H1 (cell line): ENCODE measurements around the gene AOAH. TPM values are rescaled to one million over a fixed set of nuclear protein-coding genes. Genes with fewer than 3 reads are reported as not detected.

Source experiments
- CTCF ChIA-PET: fragments of 300-600 bp; sonication (Branson Sonifier 250); formaldehyde crosslinking; loops from one replicate; lab custom pipeline; 2021; ENCODE audit not compliant: partially characterized antibody; lab: Charles Lee
- POLR2A ChIA-PET: fragments of 300-600 bp; sonication (Branson Sonifier 250); formaldehyde crosslinking; loops from one replicate; lab custom pipeline; 2021; ENCODE audit warnings: inconsistent platforms; ENCODE audit not compliant: partially characterized antibody; lab: Charles Lee
- DNase-seq, 2 experiments: peaks; one replicate each; pipeline versions ENCODE4 v3.0.0 to v3.0.0-alpha.2; 2010 to 2022; ENCODE audit warnings: low spot score in 2 of 2, low read depth in 1 of 2, mixed read lengths in 1 of 2
- FAIRE-seq: peaks from 2 replicates; lab custom pipeline; 2011; peaks lifted over from hg19 to GRCh38; lab: Jason Lieb, UNC
- H2AFZ ChIP-seq: 2 replicates; pipeline ENCODE4 v1.8.1; 2012; ENCODE audit warnings: low read length, inconsistent platforms
- H2AK5ac ChIP-seq: 2 replicates; pipeline ENCODE4 v1.6.1; 2013; ENCODE audit warnings: low read depth, low read length
- H2BK120ac ChIP-seq: replicated peaks from 2 replicates; pipeline ENCODE3; 2013; ENCODE audit warnings: low read depth, low read length, inconsistent platforms
- H2BK12ac ChIP-seq: 2 replicates; pipeline ENCODE4 v1.6.1; 2013; ENCODE audit warnings: low read depth, low read length
- H2BK15ac ChIP-seq: 2 replicates; pipeline ENCODE4 v1.6.1; 2013; ENCODE audit warnings: low read length
- H2BK20ac ChIP-seq: 2 replicates; pipeline ENCODE4 v1.6.1; 2013; ENCODE audit warnings: low read length
- H2BK5ac ChIP-seq: 2 replicates; pipeline ENCODE4 v1.6.1; 2013; ENCODE audit warnings: low read depth, low read length
- H3K14ac ChIP-seq: 2 replicates; pipeline ENCODE4 v1.6.1; 2013; ENCODE audit warnings: inconsistent platforms; ENCODE audit not compliant: insufficient read length
- H3K18ac ChIP-seq: 2 replicates; pipeline ENCODE4 v1.6.1; 2013; ENCODE audit warnings: low read length; ENCODE audit errors: extremely low read depth
- H3K23ac ChIP-seq: 2 replicates; pipeline ENCODE4 v1.6.1; 2013; ENCODE audit warnings: inconsistent platforms; ENCODE audit not compliant: insufficient read length
- H3K23me2 ChIP-seq: 2 replicates; pipeline ENCODE4 v1.6.1; 2013; ENCODE audit warnings: low read depth, low read length
- H3K27ac ChIP-seq: 2 replicates; pipeline ENCODE4 v1.6.1; 2011; ENCODE audit warnings: low read depth, low read length, inconsistent platforms
- H3K27me3 ChIP-seq, 4 experiments: replicated peaks in 1 of 4; 1 replicate in 1 of 4; 2 replicates in 3 of 4; pipeline versions ENCODE4 v1.6.1 to v1.8.1; 2011 to 2013; ENCODE audit warnings: low read length in 3 of 4, mild to moderate bottlenecking in 3 of 4, inconsistent platforms in 2 of 4, mixed read lengths in 2 of 4, moderate library complexity in 1 of 4; ENCODE audit not compliant: control insufficient read depth in 3 of 4, insufficient read depth in 3 of 4; ENCODE audit errors: extremely low read depth in 1 of 4
- H3K36me3 ChIP-seq, 4 experiments: 2 replicates each; pipeline versions ENCODE4 v1.6.1 to v1.8.1; 2011 to 2013; ENCODE audit warnings: mild to moderate bottlenecking in 4 of 4, low read length in 3 of 4, moderate library complexity in 2 of 4, control low read depth in 1 of 4, inconsistent platforms in 1 of 4; ENCODE audit not compliant: insufficient read depth in 4 of 4, control insufficient read depth in 2 of 4
- H3K4ac ChIP-seq: replicated peaks from 2 replicates; pipeline ENCODE3; 2013; ENCODE audit warnings: low read length, low read depth, mixed read lengths, inconsistent platforms; ENCODE audit not compliant: insufficient read length
- H3K4me1 ChIP-seq, 4 experiments: replicated peaks in 1 of 4; 1 replicate in 1 of 4; 2 replicates in 3 of 4; pipeline versions ENCODE4 v1.6.1 to v1.8.1; 2011 to 2013; ENCODE audit warnings: low read length in 3 of 4, inconsistent platforms in 2 of 4, mixed read lengths in 1 of 4; ENCODE audit not compliant: insufficient read depth in 4 of 4, control insufficient read depth in 3 of 4
- H3K4me2 ChIP-seq, 2 experiments: 2 replicates each; pipeline versions ENCODE4 v1.6.1 to v1.8.1; 2011 to 2013; ENCODE audit warnings: low read depth in 2 of 2, low read length in 2 of 2, control low read depth in 1 of 2, inconsistent platforms in 1 of 2, mild to moderate bottlenecking in 1 of 2; ENCODE audit not compliant: insufficient read depth in 1 of 2
- H3K4me3 ChIP-seq, 4 experiments: fragments of 200-600, 300-600 bp in 1 of 4; sonication (generic), shearing (Covaris generic), sonication (Bioruptor Twin) in 1 of 4; 2 replicates each; pipeline versions ENCODE4 v1.5.1 to v1.8.1; 2011 to 2016; ENCODE audit warnings: low read length in 4 of 4, low read depth in 3 of 4, control low read depth in 2 of 4, inconsistent platforms in 2 of 4, mild to moderate bottlenecking in 2 of 4, mixed read lengths in 1 of 4, moderate library complexity in 1 of 4; ENCODE audit not compliant: insufficient read depth in 2 of 4; ENCODE audit errors: extremely low read depth in 1 of 4
- H3K56ac ChIP-seq: replicated peaks from 2 replicates; pipeline ENCODE3; 2013; ENCODE audit warnings: low read depth, mild to moderate bottlenecking, mixed read lengths, low read length, inconsistent platforms; ENCODE audit not compliant: insufficient read length
- H3K79me1 ChIP-seq: 2 replicates; pipeline ENCODE4 v1.6.1; 2013; ENCODE audit warnings: low read depth, low read length, control low read depth
- H3K79me2 ChIP-seq, 2 experiments: 2 replicates each; pipeline versions ENCODE4 v1.6.1 to v1.8.1; 2012 to 2013; ENCODE audit warnings: low read length in 2 of 2, mild to moderate bottlenecking in 2 of 2, inconsistent platforms in 1 of 2; ENCODE audit not compliant: insufficient read depth in 2 of 2, control insufficient read depth in 1 of 2
- H3K9ac ChIP-seq, 4 experiments: replicated peaks in 1 of 4; 1 replicate in 1 of 4; 2 replicates in 3 of 4; pipeline versions ENCODE4 v1.6.1 to v1.8.1; 2011 to 2013; ENCODE audit warnings: low read depth in 3 of 4, low read length in 3 of 4, control low read depth in 2 of 4, mild to moderate bottlenecking in 2 of 4, moderate library complexity in 2 of 4, inconsistent platforms in 1 of 4; ENCODE audit errors: extremely low read depth in 1 of 4
- H3K9me3 ChIP-seq, 2 experiments: 2 replicates each; pipeline versions ENCODE4 v1.6.1 to v1.8.1; 2012 to 2013; ENCODE audit warnings: mild to moderate bottlenecking in 2 of 2, moderate library complexity in 2 of 2, control low read depth in 1 of 2, inconsistent platforms in 1 of 2, low read depth in 1 of 2, low read length in 1 of 2, mixed read lengths in 1 of 2; ENCODE audit not compliant: insufficient read depth in 2 of 2
- H4K20me1 ChIP-seq, 2 experiments: replicated peaks in 1 of 2; 2 replicates each; pipeline versions ENCODE3 to v1.8.1; 2011 to 2013; ENCODE audit warnings: inconsistent platforms in 2 of 2, low read length in 2 of 2, mild to moderate bottlenecking in 1 of 2; ENCODE audit not compliant: insufficient read depth in 2 of 2, control insufficient read depth in 1 of 2
- H4K5ac ChIP-seq: 2 replicates; pipeline ENCODE4 v1.6.1; 2013; ENCODE audit warnings: low read length, low read depth, mixed read lengths, inconsistent platforms; ENCODE audit not compliant: insufficient read length
- H4K8ac ChIP-seq: 2 replicates; pipeline ENCODE4 v1.8.0; 2013; ENCODE audit warnings: mild to moderate bottlenecking, moderate library complexity, low read length, inconsistent platforms; ENCODE audit not compliant: insufficient read depth; ENCODE audit errors: extremely low read depth
- H4K91ac ChIP-seq: replicated peaks from 2 replicates; pipeline ENCODE3; 2013; ENCODE audit warnings: low read length, mixed read lengths, inconsistent platforms; ENCODE audit not compliant: insufficient read length
- ATF3 ChIP-seq: IDR thresholded peaks from 2 replicates; pipeline ENCODE4 v1.6.1; 2011; ENCODE audit warnings: low read depth, mild to moderate bottlenecking, low read length; ENCODE audit not compliant: insufficient read depth
- BACH1 ChIP-seq: IDR thresholded peaks from 2 replicates; pipeline ENCODE4 v1.6.1; 2012; ENCODE audit warnings: low read length, improper control_type of control experiment
- CEBPB ChIP-seq: IDR thresholded peaks from 2 replicates; pipeline ENCODE4 v1.6.1; 2012; ENCODE audit warnings: low read depth, low read length
- CHD1 ChIP-seq: IDR thresholded peaks from 2 replicates; pipeline ENCODE4 v1.6.1; 2012; ENCODE audit warnings: low read depth, low read length, improper control_type of control experiment
- E2F6 ChIP-seq: IDR thresholded peaks from 2 replicates; pipeline ENCODE4 v1.6.1; 2012; ENCODE audit warnings: inconsistent platforms
- HDAC6 ChIP-seq: IDR thresholded peaks from one replicate; pipeline ENCODE4 v1.7.1; 2012; ENCODE audit warnings: low read depth, mild to moderate bottlenecking, inconsistent platforms, low read length, moderate library complexity
- POLR2A ChIP-seq, 2 experiments: IDR thresholded peaks; 1 replicate in 1 of 2; 2 replicates in 1 of 2; pipeline ENCODE4 v1.6.1; 2011; ENCODE audit warnings: low read depth in 2 of 2, low read length in 2 of 2, mild to moderate bottlenecking in 2 of 2; ENCODE audit errors: control extremely low read depth in 1 of 2
- POU5F1 ChIP-seq: IDR thresholded peaks from 2 replicates; pipeline ENCODE4 v1.6.1; 2011; ENCODE audit warnings: low read depth, mild to moderate bottlenecking, low read length, moderate library complexity
- SIN3A ChIP-seq, 2 experiments: IDR thresholded peaks in 1 of 2; conservative IDR thresholded peaks in 1 of 2; 2 replicates each; pipeline ENCODE4 v1.6.1; 2011 to 2012; ENCODE audit warnings: low read length in 2 of 2, improper control_type of control experiment in 1 of 2, low read depth in 1 of 2, mild to moderate bottlenecking in 1 of 2
- TAF1 ChIP-seq: IDR thresholded peaks from 2 replicates; pipeline ENCODE4 v1.6.1; 2011; ENCODE audit warnings: mild to moderate bottlenecking, low read depth, low read length
- TAF7 ChIP-seq: optimal IDR thresholded peaks from 2 replicates; pipeline ENCODE3; 2011; ENCODE audit warnings: low read depth, mild to moderate bottlenecking, inconsistent platforms, low read length, moderate library complexity, borderline replicate concordance
- TBP ChIP-seq: IDR thresholded peaks from 2 replicates; pipeline ENCODE4 v1.6.1; 2011; ENCODE audit warnings: low read depth, low read length, improper control_type of control experiment
- WGBS, 2 experiments: shearing (Covaris generic) in 1 of 2; methylation state at CpG; one replicate each; pipeline versions ENCODE4 v1.1.6 to v1.1.7; 2013 to 2015; ENCODE audit warnings: low lambda C conversion rate in 2 of 2, mixed read lengths in 2 of 2, inconsistent platforms in 1 of 2, low coverage in 1 of 2, missing lambda C conversion rate in 1 of 2; ENCODE audit not compliant: insufficient replicate concordance in 2 of 2, insufficient coverage in 1 of 2, insufficient read length in 1 of 2; ENCODE audit errors: extremely low coverage in 1 of 2, missing lambda C conversion rate in 1 of 2; 5-methylcytosine and 5-hydroxymethylcytosine counted together
- polyA plus RNA-seq, 7 experiments: library from polyadenylated mRNA; depleted of rRNA in 3 of 7; stranded (reverse) in 5 of 7; unstranded in 2 of 7; fragments of >200 nt in 5 of 7; fragments of 200-250 nt in 2 of 7; gene quantifications; 1 replicate in 5 of 7; 2 replicates in 1 of 7; 4 replicates in 1 of 7; pipeline versions ENCODE4 v1.2.1 to v1.2.3, GENCODE V29; 2011 to 2013; ENCODE audit warnings: missing spikeins in 2 of 7, mixed read lengths in 2 of 7
- total RNA-seq: library from RNA; stranded (reverse); fragmentation: NEBNext Ultra II Directional; extraction: Animal tissue kit (Norgen Biotek cat#: 25700); gene quantifications from 2 replicates; pipeline ENCODE4 v1.2.1, GENCODE V29; 2021

Gene AOAH
- total and polyA plus RNA-seq, 2 of the 8 experiments (the other 6 are each of a cell fraction or from before 2014, with no cell fraction given): 0.08 TPM; not detected in 1

GRCh38 chr7:36690514-36691187 is 33.6 kb downstream of the AOAH start:
- Histone ChIP-seq H3K56ac (no peak overlapping the region), H2AFZ (no peak overlapping the region), H3K18ac (no peak overlapping the region), H3K4me2 (no peak overlapping the region), H3K27ac (no peak overlapping the region), H4K20me1 (no peaks in the 10 kb centered on the region), H2BK15ac (no peak overlapping the region), H2BK20ac (no peak overlapping the region), H2BK12ac (no peak overlapping the region), H4K5ac (no peak overlapping the region), H3K79me1 (no peaks in the 10 kb centered on the region), H3K4ac (no peak overlapping the region), H2BK5ac (no peak overlapping the region), H3K79me2 (no peaks in the 10 kb centered on the region), H2AK5ac (no peak overlapping the region), H3K14ac (no peak overlapping the region), H3K27me3 (no peaks in the 10 kb centered on the region), H4K8ac (no peak overlapping the region), H3K23me2 (peaks cover 2% of the 10 kb centered on the region; the same call in 1 of the 2 replicates), H3K23ac (no peak overlapping the region), H3K4me1 (no peaks in the 10 kb centered on the region), H4K91ac (no peak overlapping the region), H3K9me3 (no peaks in the 10 kb centered on the region), H2BK120ac (no peak overlapping the region), H3K4me3 (no peak overlapping the region), H3K9ac (no peak overlapping the region), H3K36me3 (no peaks in the 10 kb centered on the region)
- DNase-seq: no peak
- ChIA-PET CTCF (interaction anchor here (1.4 to 5.1 kb wide), 3 partner anchors 20 to 277 kb away, joined by 3 to 16 read pairs (median 4); no protein-coding TSS in a partner anchor), POLR2A (no interaction called here)
- TF ChIP-seq HDAC6 (no peak), ATF3 (no peak), TBP (no peak), CHD1 (no peak), BACH1 (no peak), SIN3A (conservative IDR thresholded peaks at IDR 0.05 in 1 of 2, IDR thresholded peaks at IDR 0.05 in 1 of 2; ENCODE audit: low read depth in 1 of 2, low read length in 2 of 2) (no peak), TAF1 (no peak), CEBPB (no peak), E2F6 (no peak), POLR2A (IDR thresholded peaks at IDR 0.05; ENCODE audit: control extremely low read depth in 1 of 2, low read depth in 2 of 2, low read length in 2 of 2) (no peak), POU5F1 (no peak), TAF7 (no peak)
- 82% methylated on average over 6 of the region's 6 CpGs; no CpG with 5 or more reads in 1 of the 2 experiments for WGBS, 2 experiments
- FAIRE-seq: no peak
